ENCODE data around the gene DBNL. TPM values are rescaled to one million over a fixed set of nuclear protein-coding genes. Genes with fewer than 3 reads are reported as not detected.

DBNL gene
- 171 and 262 TPM in 2 replicates for total RNA-seq (ENCODE audit: low replicate concordance)

GRCh38 chr7:44044315-44045225, at the start of gene DBNL:
TSS of gene DBNL (plus strand) at chr7:44044702. CDS start at chr7:44044738, 36 bp downstream.

DNA sequence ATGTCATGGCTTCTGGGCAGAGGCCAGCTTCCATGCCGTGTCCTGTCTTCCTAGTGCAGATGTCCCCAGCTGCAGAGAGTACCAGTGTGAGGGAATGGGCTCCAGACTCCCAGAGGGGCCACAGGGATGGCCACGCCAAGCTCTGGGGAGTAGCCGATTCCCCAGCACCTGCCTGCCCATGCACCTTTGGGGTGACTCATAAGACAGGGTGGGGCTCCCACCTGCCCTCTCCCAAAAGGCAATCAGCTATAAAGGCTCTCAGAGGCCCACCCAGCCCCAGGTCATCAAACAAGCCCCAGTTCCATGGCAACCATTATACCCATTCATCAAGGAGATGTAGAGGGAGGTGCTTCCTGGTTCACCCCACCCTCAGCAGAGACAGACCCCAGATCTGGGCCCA, 47.0 kb upstream of the DBNL start, which contains the start of gene SPDYE1:
TSS of gene SPDYE1 (plus strand) at position 366 of the 400 bp plus-strand sequence. CDS start 2,053 bp downstream, outside the sequence.

GRCh38 chr7:44065431-44066110, 21.1 kb downstream of the DBNL start, which contains the start of gene PGAM2:
TSS of gene PGAM2 (minus strand) at chr7:44065567. CDS start at chr7:44065529, 38 bp downstream.

DNA sequence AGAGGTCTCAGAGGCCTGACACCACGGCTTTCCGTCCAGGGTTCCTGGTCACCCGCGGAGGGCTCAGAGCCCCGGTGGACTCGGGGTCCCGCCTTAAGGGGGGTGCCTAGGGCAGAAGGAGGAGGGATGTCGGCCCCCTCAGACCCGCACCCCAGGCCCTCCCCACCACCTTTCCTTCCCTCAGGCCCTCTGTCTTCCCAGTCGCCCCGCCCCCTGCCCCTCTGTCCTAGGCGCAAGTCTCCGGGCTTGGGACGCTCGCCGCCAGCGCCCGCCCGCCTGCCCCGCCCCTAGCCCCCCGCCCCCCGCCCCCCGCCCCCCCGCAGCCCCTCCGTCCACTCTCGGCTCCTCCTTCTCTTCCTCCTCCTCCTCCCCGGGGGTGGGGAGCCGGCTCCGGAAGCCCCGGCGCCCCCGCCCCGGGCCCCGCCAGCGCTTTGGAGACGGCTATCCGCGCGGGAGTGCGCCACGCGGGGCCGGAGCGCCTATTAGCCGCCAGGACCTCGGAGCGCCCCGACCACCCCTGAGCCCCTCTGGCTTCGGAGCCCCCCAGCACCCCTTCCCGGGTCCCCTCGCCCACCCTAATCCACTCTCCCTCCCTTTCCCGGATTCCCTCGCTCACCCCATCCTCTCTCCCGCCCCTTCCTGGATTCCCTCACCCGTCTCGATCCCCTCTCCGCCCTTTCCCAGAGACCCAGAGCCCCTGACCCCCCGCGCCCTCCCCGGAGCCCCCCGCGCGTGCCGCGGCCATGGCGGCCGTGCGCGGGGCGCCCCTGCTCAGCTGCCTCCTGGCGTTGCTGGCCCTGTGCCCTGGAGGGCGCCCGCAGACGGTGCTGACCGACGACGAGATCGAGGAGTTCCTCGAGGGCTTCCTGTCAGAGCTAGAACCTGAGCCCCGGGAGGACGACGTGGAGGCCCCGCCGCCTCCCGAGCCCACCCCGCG, 59.7 kb downstream of the DBNL start, which contains the start of gene AEBP1:
TSS of gene AEBP1 (plus strand) at position 423 of the 937 bp plus-strand sequence. CDS start at position 744, 321 bp downstream.

Other genes starting within 250 kb of the DBNL start
- 82.7 and 98.8 TPM in 2 replicates for gene MRPS24, start 175.2 kb upstream of the DBNL start, total RNA-seq (ENCODE audit: low replicate concordance)
- 24.8 and 25.4 TPM in 2 replicates for gene URGCP, start 138.1 kb upstream of the DBNL start, total RNA-seq (ENCODE audit: low replicate concordance)
- 8.4 and 12.1 TPM in 2 replicates for gene UBE2D4, start 118.3 kb upstream of the DBNL start, total RNA-seq (ENCODE audit: low replicate concordance)
- not detected in 2 replicates for gene SPDYE1, start 46.8 kb upstream of the DBNL start, total RNA-seq (ENCODE audit: low replicate concordance)
- gene PGAM2, start 20.9 kb downstream of the DBNL start, total RNA-seq (ENCODE audit: low replicate concordance), result 0.75 and 2.5 TPM in 2 replicates
- gene POLM, start 37.8 kb downstream of the DBNL start, total RNA-seq (ENCODE audit: low replicate concordance), result 8.6 and 15.2 TPM in 2 replicates
- gene AEBP1, start 59.6 kb downstream of the DBNL start, total RNA-seq (ENCODE audit: low replicate concordance), result 80.0 and 122 TPM in 2 replicates
- gene POLD2, start 78.8 kb downstream of the DBNL start, total RNA-seq (ENCODE audit: low replicate concordance), result 72.0 and 80.7 TPM in 2 replicates
- 0.82 TPM in 1 of 2 replicates, not detected in the other for gene MYL7, start 96.6 kb downstream of the DBNL start, total RNA-seq (ENCODE audit: low replicate concordance)
- 0.60 and 1.6 TPM in 2 replicates for gene GCK, start 144.7 kb downstream of the DBNL start, total RNA-seq (ENCODE audit: low replicate concordance)
- 41.7 and 128 TPM in 2 replicates for gene YKT6, start 156.3 kb downstream of the DBNL start, total RNA-seq (ENCODE audit: low replicate concordance)